Measurements from ENCODE around the gene EPHA5. TPM values are rescaled to one million over a fixed set of nuclear protein-coding genes. Genes with fewer than 3 reads are reported as not detected.

EPHA5 gene
- total RNA-seq, 1 experiment from 2014 or later: not detected

GRCh38 chr4:65495439-65495838 lies 174.8 kb downstream of the EPHA5 start:
- H2BK20ac ChIP-seq (ENCODE audit: low read depth, low read length, poor library complexity, severe bottlenecking): no peak overlapping the region

More at GRCh38 chr4:65495439-65495838, 174.8 kb downstream of the EPHA5 start:
- Histone ChIP-seq H4K20me1 (ENCODE audit: control insufficient read depth, insufficient read depth, insufficient read length) (no peaks in the 10 kb centered on the region), H4K8ac (replicated peaks; ENCODE audit: insufficient read length, low read depth, low read length) (no peak overlapping the region), H3K14ac (ENCODE audit: insufficient read depth, low read length) (no peak overlapping the region), H3K27me3 (ENCODE audit: insufficient read depth, low read length) (no peaks in the 10 kb centered on the region), H3K9me3 (ENCODE audit: control insufficient read depth, low read depth, low read length) (no peaks in the 10 kb centered on the region), H3K23me2 (ENCODE audit: insufficient read length, low read depth, low read length, poor library complexity, severe bottlenecking) (no peaks in the 10 kb centered on the region), H3K56ac (ENCODE audit: insufficient read length, low read depth, low read length) (no peak overlapping the region), H3K79me1 (ENCODE audit: insufficient read depth, low read depth, low read length, poor library complexity, severe bottlenecking) (no peaks in the 10 kb centered on the region), H2BK120ac (ENCODE audit: low read depth, low read length, poor library complexity, severe bottlenecking) (no peak overlapping the region), H3K9ac (ENCODE audit: extremely low read depth, insufficient read length, low read length) (no peak overlapping the region), H2AK5ac (ENCODE audit: insufficient read length, low read length) (no peak overlapping the region), H3K4ac (ENCODE audit: low read depth, low read length) (no peak overlapping the region), H3K4me2 (ENCODE audit: insufficient read depth, insufficient read length, low read length) (no peak overlapping the region), H3K27ac (ENCODE audit: insufficient read length, low read depth, low read length) (no peak overlapping the region), H3T11ph (ENCODE audit: low read length) (no peak overlapping the region), H2AFZ (ENCODE audit: low read length) (no peak overlapping the region), H4K91ac (ENCODE audit: insufficient read length, low read depth, low read length) (no peak overlapping the region), H2BK12ac (ENCODE audit: insufficient read length, low read depth, low read length) (no peak overlapping the region), H3K18ac (ENCODE audit: insufficient read length, low read depth, low read length) (no peak overlapping the region), H3K79me2 (ENCODE audit: insufficient read depth, low read length) (no peaks in the 10 kb centered on the region), H2BK5ac (ENCODE audit: insufficient read length, low read length) (no peak overlapping the region), H4K5ac (ENCODE audit: insufficient read length, low read depth, low read length) (no peak overlapping the region), H3K23ac (ENCODE audit: insufficient read length, low read depth, low read length) (no peak overlapping the region), H2BK15ac (ENCODE audit: low read depth, low read length) (no peak overlapping the region), H3K4me1 (ENCODE audit: insufficient read depth, low read length) (no peaks in the 10 kb centered on the region; the same call in 1 of the 2 replicates)
- DNase-seq: no peak
- Mint-ChIP-seq H3K4me1 (peaks cover 1 to 2% of the 10 kb centered on the region in 2 experiments), H3K4me3 (no peak overlapping the region), H3K36me3 (ENCODE audit: insufficient read depth in 1 of 3, low read depth in 3 of 3) (no peaks in the 10 kb centered on the region), H3K9me3 (no peaks in the 10 kb centered on the region), H3K27me3 (ENCODE audit: low read depth) (no peaks in the 10 kb centered on the region), H3K27ac (no peak overlapping the region)
- no CpG with 5 or more reads among the region's 1 CpG for WGBS (ENCODE audit: extremely low coverage, insufficient read length, low lambda C conversion rate)
- TF ChIP-seq CTCF (conservative IDR thresholded peaks at IDR 0.05): no peak
